GM21367 (cell line): ENCODE results near the gene CLDN6.

Source experiments
- ATAC-seq: cut with Tn5 transposase; IDR thresholded peaks from one replicate; pipeline ENCODE4 v1.9.1; 2021; ENCODE audit not compliant: unreplicated experiment

Gene CLDN6

GRCh38 chr16:3029491-3030221 lies 11.7 kb upstream of the CLDN6 start:
- ATAC-seq: no peak

DNA sequence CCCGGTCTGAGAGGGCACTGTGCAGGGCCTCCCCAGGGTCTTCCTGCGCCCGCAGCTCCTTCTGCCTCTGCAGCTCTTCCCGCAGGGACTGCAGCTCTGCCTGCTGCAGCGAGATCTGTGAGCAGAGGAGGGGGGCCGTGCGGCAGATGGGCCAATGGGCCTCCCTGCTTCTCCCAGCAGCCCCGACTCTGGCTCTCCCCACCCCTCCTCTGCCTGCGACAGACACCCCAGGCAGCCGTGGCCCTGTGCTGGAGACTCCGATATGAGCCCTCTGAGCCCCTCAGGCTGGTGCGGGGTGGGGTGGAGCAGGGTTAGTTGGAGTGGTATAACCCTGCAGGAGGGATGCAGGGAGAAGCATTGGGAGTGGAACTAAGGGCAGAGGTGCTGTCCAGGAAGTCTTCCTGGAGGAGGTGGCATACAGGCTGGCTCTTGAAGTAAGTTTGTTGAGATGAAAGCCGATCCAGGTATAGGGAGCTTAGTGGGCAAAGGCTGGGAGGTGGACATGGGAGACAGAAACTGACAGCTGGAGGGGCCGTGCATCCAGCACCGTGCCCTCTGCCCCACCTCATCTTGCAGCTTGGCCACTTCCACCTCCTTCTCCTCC lies 10.8 kb upstream of the CLDN6 start:
- no peak for ATAC-seq

DNA sequence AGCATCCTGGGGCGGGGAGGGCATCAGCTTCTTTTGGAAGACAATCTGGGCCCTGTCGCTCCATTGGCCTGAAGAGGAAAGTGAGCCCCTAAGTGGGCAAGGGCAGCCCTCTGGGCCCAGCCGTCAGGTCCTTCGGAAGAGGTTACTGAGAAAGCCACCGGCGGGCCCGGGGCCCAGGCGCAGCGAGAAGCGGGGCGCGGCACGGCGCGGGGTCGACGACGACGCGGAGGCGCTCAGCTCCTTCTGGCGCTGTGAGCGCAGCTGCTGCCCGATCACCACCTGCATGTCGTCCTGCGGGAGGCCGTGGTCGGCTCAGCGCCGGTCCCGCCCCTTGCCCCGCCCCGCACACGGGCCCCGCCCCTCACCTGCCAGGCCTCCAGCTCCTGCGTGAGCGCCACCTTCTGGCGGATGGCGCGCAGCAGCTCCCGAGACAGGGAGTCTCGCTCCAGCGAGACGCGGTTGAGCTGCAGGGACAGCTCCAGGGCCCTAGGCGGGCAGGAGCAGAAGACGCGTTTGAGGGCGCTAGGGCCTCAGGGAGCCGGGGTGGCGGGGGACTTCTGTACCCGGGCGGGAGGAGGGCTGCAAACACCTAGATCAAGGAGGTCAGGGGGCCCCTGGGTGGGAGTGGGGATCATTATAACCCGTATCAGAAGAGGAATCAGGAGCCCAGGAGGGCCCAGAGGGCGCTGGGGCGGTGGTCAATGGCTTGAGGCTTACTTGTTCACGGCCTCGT lies 10.2 kb upstream of the CLDN6 start:
- no peak for ATAC-seq

GRCh38 chr16:3027489-3027795 lies 9.5 kb upstream of the CLDN6 start:
- no peak for ATAC-seq

DNA sequence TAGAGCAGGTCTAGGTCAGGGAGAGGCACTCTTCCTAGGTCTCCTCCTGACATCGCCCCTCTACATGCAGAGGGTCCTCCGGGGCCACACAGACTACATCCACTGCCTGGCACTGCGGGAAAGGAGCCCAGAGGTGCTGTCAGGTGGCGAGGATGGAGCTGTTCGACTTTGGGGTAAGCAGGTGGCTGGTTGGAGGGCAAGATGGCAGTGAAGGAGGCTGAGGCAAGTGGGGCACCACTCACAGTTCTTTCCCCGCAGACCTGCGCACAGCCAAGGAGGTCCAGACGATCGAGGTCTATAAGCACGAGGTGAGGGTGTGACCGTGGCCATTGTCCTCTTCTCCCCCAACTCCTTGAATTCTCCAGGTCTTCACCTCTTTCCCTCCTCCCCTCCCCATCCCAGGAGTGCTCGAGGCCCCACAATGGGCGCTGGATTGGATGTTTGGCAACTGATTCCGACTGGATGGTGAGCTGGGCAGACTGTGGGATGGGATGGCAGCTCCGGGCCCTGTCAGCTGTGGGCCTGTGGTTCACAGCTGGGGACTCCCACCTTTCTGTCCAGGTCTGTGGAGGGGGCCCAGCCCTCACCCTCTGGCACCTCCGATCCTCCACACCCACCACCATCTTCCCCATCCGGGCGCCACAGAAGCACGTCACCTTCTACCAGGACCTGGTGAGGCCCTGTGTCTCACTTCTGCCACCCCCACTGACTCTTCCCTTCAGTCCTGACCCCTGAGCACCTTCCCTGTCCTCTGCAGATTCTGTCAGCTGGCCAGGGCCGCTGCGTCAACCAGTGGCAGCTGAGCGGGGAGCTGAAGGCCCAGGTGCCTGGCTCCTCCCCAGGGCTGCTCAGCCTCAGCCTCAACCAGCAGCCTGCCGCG lies 8.9 kb upstream of the CLDN6 start:
- no peak for ATAC-seq

DNA sequence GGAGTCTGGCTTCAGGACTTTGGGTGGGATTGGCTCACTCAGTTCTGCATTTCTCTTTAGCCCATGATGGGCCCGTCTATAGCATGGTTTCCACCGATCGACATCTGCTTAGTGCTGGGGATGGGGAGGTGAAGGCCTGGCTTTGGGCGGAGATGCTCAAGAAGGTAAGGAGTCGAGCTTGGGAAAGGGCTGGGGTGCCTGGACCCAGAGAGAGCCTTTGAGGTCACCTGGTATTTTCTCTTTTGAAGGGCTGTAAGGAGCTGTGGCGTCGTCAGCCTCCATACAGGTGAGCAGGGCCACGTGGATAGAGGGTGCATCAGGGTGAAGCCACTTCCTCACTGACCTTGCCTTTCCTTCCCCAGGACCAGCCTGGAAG lies 8.0 kb upstream of the CLDN6 start:
- ATAC-seq: no peak

- ATAC-seq: no peak
Measured at GRCh38 chr16:3025032-3026002, 7.3 kb upstream of the CLDN6 start.

DNA sequence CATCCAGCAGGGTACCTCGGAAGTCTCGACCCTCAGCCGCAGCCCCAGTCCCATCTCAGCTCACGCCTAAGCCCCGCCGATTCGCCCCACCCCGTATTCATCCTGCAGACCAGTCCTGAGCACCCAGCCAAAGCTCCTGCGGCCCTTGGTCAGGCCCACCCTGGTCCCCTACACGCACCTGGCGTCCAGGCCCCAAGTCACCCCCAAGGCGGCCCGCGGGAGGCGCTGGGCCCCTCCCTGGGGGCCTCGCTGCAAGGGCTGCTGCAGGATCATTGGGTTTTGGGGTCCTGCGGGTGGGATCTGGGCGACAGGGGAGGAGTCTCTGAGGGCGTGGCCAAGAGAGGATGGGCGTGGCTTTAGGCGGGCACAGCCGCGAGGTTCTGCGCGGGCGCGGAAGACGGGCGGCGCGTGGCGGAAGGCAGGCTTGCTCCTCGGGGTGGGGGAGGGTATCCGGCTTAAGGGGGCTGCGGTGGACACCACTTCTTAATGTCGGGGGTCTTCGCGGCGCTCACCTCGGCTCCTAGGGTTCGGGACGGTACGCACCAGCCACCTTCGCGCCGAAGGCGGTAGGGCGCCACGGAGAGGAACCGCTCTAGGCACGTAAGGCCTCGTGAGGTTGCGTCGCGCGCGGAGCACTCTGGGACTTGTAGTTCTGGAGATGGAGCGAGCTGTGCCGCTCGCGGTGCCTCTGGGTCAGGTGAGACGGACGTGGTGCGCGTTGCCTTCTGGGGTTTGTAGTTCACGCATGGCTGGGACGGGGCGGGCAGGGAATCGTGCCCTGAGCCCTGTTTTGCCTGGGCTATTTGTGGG lies 5.9 kb upstream of the CLDN6 start, which contains the start of the genes HCFC1R1 and THOC6:
HCFC1R1 (minus strand) TSS at position 274 of the 810 bp plus-strand sequence; CDS start at position 273, 1 bp downstream.
THOC6 (plus strand) TSS at position 367 of the 810 bp plus-strand sequence; CDS start at position 659, 292 bp downstream.
- peak; percentile 61 for ATAC-seq

DNA sequence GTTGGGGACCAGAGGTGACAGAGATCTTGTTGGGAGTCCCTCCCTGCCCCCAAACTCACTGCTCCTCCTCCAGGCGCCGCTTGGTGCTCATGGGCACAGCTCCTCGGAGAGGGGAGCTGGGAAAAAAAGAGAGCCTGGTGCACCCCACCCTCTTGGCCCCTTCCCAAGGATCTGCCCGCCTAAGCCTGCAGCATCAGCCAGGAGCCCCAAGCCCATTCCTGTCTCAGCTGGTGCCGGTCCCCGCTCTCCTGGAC lies 5.4 kb upstream of the CLDN6 start:
- no peak for ATAC-seq

DNA sequence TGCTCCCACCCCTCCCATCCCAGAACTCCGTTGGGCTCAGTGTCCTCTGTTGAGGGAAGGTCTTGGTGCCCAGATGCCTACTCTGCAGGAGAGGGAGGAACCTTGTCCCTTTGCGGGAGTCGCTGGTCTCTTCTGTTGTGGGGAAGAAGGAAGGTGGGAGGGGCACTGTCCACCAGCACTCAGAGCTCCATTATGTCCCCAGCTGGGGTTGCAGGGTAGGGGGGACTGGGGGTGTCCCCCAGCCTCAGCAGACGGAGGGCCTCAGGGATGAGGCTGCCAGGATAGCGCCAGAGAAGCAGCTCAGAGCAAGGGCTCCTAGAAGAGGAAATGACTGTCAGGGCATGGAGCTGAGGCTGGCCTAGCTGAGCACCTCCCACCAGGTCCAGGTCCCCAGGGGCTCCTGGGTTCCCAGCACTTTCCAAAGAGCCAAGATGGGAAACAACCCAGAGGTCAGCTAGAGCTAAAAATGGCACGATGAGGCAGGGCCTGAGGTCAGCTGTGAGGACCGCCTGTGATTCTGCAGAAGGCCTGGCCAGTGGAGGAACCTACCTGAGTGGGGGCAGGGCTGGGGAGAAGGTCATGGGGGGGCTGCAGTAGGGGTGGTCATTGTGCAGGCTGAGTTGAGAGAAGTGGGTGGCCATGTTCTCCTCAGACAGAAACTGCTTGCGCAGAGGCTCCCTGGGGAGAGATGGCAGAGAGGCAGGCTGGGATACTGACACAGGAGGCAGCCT lies 4.9 kb upstream of the CLDN6 start:
- ATAC-seq: no peak

DNA sequence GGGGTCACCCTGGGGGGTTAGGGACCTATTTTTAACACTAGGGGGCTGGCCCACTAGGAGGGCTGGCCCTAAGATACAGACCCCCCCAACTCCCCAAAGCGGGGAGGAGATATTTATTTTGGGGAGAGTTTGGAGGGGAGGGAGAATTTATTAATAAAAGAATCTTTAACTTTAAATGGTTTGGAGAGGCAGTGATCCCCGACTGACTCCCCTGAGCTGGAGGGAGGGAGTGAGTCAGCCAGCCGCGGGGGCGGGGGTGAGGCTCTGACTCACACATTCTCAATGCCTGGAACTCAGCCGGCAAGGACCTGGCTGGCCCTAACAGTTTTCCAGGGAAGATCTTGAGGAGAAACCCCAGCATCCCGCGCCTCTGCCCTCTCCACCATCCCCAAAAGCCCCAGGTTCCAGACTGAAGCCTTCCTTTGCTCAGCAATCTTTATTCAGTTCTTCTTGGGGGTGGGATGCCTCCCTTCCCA lies 4.3 kb upstream of the CLDN6 start:
- ATAC-seq: no peak

- no peak for ATAC-seq
Measured at GRCh38 chr16:3021449-3022207, 3.6 kb upstream of the CLDN6 start.

- ATAC-seq: no peak
Measured at GRCh38 chr16:3020604-3021448, 2.8 kb upstream of the CLDN6 start.

DNA sequence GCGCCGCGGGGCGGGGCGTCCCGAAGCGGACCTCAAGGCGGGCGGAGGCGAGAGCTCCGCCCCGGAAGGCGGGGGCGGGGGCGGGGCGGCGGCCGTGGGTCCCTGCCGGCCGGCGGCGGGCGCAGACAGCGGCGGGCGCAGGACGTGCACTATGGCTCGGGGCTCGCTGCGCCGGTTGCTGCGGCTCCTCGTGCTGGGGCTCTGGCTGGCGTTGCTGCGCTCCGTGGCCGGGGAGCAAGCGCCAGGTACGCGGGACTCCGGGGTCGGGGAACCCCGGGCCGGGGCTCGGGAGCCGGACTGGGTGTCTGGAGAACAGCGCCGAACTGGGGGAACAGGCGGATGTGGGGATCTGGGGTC lies 2.2 kb upstream of the CLDN6 start, which contains the start of gene TNFRSF12A:
TNFRSF12A (plus strand) TSS at position 122 of the 357 bp plus-strand sequence; CDS start at position 152, 30 bp downstream.
- ATAC-seq: no peak

DNA sequence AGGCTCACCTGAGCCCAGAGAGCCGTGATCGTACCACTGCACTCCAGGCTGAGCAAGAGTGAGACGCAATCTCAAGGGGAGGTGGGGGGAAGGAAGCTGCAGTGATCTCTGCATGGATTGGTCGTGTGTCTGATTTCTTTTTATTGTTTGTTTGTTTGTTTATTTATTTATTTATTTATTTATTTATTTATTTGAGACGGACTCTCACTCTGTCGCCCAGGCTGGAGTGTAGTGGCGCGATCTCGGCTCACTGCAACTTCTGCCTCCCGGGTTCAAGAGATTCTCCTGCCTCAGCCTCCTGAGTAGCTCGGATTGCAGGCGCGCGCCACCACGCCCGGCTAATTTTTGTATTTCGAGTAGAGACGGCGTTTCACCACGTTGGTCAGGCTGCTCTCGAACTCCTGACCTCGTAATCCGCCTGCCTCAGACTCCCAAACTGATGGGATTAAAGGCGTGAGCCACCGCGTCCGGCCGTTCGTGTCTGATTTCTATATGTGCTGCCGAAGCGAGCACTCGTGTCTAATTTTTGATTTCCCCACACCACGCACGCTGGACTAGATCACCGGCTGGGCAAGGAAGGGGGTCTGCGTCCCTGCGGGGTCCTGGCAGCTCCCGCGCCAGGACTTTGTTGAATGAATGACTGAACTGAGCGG lies 1.7 kb upstream of the CLDN6 start:
- ATAC-seq: no peak

GRCh38 chr16:3017344-3017743 lies 639 bp downstream of the CLDN6 start:
- ATAC-seq: no peak
